Progenitor cell of endocrine pancreas (in vitro differentiated cells): ENCODE data around the gene TTLL8. TPM values are rescaled to one million over a fixed set of nuclear protein-coding genes. Genes with fewer than 3 reads are reported as not detected.

ENCODE experiments used
- DNase-seq: peaks from one replicate; pipeline ENCODE4 v3.0.0; 2021; ENCODE audit warnings: low spot score; ENCODE audit not compliant: unreplicated experiment
- H3K27ac Mint-ChIP-seq: 2 replicates; pipeline ENCODE4 v1.8.0; 2021; ENCODE audit warnings: mild to moderate bottlenecking, moderate library complexity, mixed read lengths
- H3K27me3 Mint-ChIP-seq: 2 replicates; pipeline ENCODE4 v1.8.0; 2021; ENCODE audit warnings: mixed read lengths
- H3K36me3 Mint-ChIP-seq: 2 replicates; pipeline ENCODE4 v1.8.0; 2022; ENCODE audit warnings: mixed read lengths; ENCODE audit not compliant: insufficient read depth
- H3K4me1 Mint-ChIP-seq: 2 replicates; pipeline ENCODE4 v1.8.0; 2021; ENCODE audit warnings: low read depth, mixed read lengths
- H3K4me3 Mint-ChIP-seq: 2 replicates; pipeline ENCODE4 v1.8.0; 2021; ENCODE audit warnings: low read depth, mild to moderate bottlenecking, moderate library complexity, mixed read lengths
- H3K9me3 Mint-ChIP-seq: 2 replicates; pipeline ENCODE4 v1.8.0; 2021; ENCODE audit warnings: low read depth, mixed read lengths
- total RNA-seq: library from RNA; stranded (reverse); gene quantifications from 2 replicates; pipeline ENCODE4 v1.2.1, GENCODE V29; 2021
- TF ChIP-seq, protein P1 (sequence below): fragments of 200-600 bp; sonication (generic); IDR thresholded peaks from one replicate; pipeline ENCODE4 v1.5.0; 2021; ENCODE audit warnings: antibody characterized with exemption, mild to moderate bottlenecking; ENCODE audit not compliant: unreplicated experiment

The TTLL8 gene
- total RNA-seq, 1 donor from 2014 or later: not detected

DNA sequence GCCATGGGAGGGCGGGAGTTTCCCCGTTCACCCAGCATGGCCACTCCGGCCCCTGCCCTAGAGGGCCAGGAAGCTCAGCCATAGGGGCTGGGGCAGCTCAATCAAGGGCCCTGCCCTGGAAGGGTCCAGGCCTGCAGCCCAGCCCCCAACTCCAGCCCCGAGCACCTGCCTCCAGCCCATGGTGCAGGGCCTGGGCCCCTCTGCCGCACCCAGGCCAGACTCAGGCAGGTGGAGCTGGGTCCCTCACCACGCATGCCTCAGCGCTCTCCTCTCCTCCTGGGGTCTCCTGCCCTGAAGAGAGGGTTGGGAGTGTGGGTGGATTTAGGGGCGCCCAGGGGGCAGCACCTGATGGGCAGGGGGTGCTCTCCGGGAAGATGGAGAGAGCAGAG is 14.1 kb upstream of the TTLL8 start:
- TF ChIP-seq, protein P1, sequence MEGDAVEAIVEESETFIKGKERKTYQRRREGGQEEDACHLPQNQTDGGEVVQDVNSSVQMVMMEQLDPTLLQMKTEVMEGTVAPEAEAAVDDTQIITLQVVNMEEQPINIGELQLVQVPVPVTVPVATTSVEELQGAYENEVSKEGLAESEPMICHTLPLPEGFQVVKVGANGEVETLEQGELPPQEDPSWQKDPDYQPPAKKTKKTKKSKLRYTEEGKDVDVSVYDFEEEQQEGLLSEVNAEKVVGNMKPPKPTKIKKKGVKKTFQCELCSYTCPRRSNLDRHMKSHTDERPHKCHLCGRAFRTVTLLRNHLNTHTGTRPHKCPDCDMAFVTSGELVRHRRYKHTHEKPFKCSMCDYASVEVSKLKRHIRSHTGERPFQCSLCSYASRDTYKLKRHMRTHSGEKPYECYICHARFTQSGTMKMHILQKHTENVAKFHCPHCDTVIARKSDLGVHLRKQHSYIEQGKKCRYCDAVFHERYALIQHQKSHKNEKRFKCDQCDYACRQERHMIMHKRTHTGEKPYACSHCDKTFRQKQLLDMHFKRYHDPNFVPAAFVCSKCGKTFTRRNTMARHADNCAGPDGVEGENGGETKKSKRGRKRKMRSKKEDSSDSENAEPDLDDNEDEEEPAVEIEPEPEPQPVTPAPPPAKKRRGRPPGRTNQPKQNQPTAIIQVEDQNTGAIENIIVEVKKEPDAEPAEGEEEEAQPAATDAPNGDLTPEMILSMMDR: no peak
- no peaks in the 10 kb centered on the region for H3K9me3 Mint-ChIP-seq
- H3K27me3 Mint-ChIP-seq: peaks cover 11% of the 10 kb centered on the region
- no peaks in the 10 kb centered on the region for H3K36me3 Mint-ChIP-seq
- DNase-seq: no peak
- no peak overlapping the region for H3K4me3 Mint-ChIP-seq
- no peak overlapping the region for H3K27ac Mint-ChIP-seq
- H3K4me1 Mint-ChIP-seq: no peaks in the 10 kb centered on the region

DNA sequence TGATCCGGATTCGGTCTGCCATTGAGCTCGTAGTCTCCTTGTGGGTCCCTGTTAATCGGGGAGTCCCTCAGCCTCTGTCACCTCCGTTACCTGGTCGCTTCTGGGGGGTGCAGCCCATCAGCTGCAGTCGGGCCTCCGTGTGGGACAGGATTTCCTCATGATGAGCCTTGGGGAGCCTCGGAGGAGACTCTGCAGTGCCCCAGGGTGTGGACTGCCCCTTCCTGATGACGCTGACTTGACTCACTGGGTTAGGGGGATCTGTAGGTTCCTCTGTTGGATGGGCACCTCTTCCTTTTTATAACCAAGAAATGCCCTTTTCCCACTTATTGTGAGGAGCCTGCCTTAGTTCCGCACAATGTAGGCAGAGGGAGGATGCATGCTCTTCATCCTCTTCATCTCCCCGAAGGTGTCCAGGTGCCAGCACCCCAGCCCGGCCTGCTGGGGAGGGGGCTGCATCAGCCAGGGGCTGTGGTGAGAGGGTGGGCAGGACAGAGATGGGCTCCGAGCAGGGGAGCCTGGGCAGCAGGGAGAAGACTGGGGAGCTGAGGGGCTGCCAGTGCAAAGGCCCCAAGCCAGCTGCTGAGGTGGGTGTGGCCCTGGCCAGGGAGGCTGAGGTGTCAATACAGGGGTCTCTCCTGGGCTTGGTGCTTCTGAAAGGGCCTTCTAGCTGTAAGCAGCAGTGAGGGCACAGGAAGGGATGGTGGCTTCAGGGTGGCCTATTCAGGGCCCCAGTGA is 13.5 kb upstream of the TTLL8 start:
- no peak overlapping the region for H3K4me3 Mint-ChIP-seq
- DNase-seq: no peak
- TF ChIP-seq, protein P1: no peak

DNA sequence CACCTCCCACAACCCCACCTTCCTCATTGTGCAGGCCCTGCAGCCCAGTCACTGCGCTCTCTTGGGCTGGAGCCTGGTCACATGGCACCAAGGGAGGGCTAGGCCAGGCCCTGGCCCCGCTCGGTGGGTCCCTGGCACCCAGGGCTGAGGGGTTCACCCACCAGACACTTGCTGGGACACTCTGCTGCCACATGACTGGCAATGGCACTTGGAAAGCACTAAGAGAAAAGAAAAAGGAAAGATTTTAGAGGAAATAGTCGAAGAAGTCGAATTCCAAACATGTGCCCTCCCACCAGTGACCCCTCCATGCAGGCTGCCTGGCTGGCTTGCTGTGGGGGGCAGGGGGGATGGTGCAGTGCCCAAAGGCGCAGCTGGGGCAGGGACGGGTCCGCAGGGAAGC is 12.3 kb upstream of the TTLL8 start:
- H3K4me1 Mint-ChIP-seq: no peaks in the 10 kb centered on the region
- no peak overlapping the region for H3K27ac Mint-ChIP-seq
- DNase-seq: no peak
- TF ChIP-seq, protein P1: no peak
- no peaks in the 10 kb centered on the region for H3K9me3 Mint-ChIP-seq
- no peak overlapping the region for H3K4me3 Mint-ChIP-seq
- H3K27me3 Mint-ChIP-seq: peaks cover 6% of the 10 kb centered on the region
- H3K36me3 Mint-ChIP-seq: no peaks in the 10 kb centered on the region

More for the DNA sequence above, 13.5 kb upstream of the TTLL8 start:
- H3K4me1 Mint-ChIP-seq: no peaks in the 10 kb centered on the region
- peaks cover 10% of the 10 kb centered on the region for H3K27me3 Mint-ChIP-seq
- H3K9me3 Mint-ChIP-seq: no peaks in the 10 kb centered on the region
- no peaks in the 10 kb centered on the region for H3K36me3 Mint-ChIP-seq
- H3K27ac Mint-ChIP-seq: no peak overlapping the region

DNA sequence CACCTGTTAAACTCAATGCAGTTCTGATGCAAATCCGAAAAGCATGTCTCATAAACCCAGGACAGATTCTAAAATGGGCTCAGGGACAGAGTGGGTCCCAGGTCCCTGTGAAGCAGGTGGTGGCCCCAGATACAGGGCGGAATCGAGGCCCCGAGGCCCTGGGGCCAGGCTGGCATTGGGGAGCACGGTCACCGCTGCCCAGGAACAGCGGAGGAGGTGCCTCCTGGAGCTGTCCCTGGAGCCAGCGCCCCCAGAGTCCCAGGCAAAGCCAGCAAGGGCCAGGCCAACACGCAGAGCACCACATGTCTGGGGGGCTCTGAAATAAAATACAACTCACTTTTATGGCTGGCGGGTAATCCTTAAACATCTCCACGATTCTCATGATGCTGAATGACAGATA is 10.0 kb upstream of the TTLL8 start:
- TF ChIP-seq, protein P1: no peak
- Mint-ChIP-seq H3K9me3 (no peaks in the 10 kb centered on the region), H3K36me3 (no peaks in the 10 kb centered on the region), H3K4me1 (no peaks in the 10 kb centered on the region), H3K27ac (no peak overlapping the region), H3K27me3 (peaks cover 6% of the 10 kb centered on the region), H3K4me3 (no peak overlapping the region)
- DNase-seq: no peak

DNA sequence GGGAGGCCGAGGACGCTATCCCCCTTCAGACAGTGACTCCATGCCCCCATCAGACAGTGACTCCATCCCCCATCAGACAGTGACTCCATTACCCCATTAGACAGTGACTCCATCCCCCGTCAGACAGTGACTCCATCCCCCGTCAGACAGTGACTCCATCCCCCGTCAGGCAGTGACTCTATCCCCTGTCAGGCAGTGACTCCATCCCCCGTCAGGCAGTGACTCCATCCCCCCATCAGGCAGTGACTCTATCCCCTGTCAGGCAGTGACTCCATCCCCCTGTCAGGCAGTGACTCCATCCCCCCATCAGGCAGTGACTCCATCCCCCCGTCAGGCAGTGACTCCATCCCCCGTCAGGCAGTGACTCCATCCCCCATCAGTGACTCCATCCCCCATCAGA is 9.1 kb upstream of the TTLL8 start:
- Mint-ChIP-seq H3K4me1 (no peaks in the 10 kb centered on the region), H3K27me3 (peaks cover 6% of the 10 kb centered on the region), H3K4me3 (no peak overlapping the region), H3K27ac (no peak overlapping the region), H3K9me3 (no peaks in the 10 kb centered on the region), H3K36me3 (no peaks in the 10 kb centered on the region)
- no peak for DNase-seq
- TF ChIP-seq, protein P1: no peak
